HL-60/S4 treated with retinoic acid at 250 ng/mL for 4 days and 3 days (cell line): ENCODE results near the gene ITGA11.

ENCODE experiments used
- in situ Hi-C: fragments of 300-500 bp; cut with MboI; formaldehyde crosslinking; loops from 2 replicates; pipeline ENCODE4 v1.7.0; 2022; ENCODE audit warnings: low sequenced_read_pairs

The ITGA11 gene

GRCh38 chr15:68413363-68414205, 18.4 kb downstream of the ITGA11 start:
- in situ Hi-C loops = no loop called here

DNA sequence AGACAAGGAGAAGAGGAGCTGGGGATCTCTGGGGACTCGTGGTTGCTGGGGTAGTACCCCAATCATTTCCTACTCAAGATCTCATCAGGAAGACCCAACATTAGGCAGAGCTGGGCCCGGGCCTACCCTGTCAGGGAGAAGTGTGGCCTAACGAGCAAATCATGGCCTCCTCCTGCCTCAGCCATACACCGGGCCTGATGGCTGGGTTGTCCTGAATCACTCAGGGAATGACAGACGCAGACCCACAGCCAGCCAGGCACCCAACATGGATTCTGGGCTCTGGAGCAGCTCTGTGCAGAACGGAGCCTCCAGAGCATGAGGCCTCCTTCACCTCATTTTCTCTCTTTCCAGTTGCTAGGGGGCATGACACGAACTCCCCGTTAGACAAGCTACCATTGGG, 19.7 kb downstream of the ITGA11 start:
- in situ Hi-C loops = no loop called here

- in situ Hi-C loops = no loop called here
Observed at GRCh38 chr15:68411735-68412134, 20.2 kb downstream of the ITGA11 start.

GRCh38 chr15:68411343-68411675, 20.7 kb downstream of the ITGA11 start:
- in situ Hi-C loops = no loop called here

- in situ Hi-C loops = no loop called here
Observed at GRCh38 chr15:68410466-68411342, 21.3 kb downstream of the ITGA11 start.

GRCh38 chr15:68409736-68410370, 22.1 kb downstream of the ITGA11 start:
- in situ Hi-C loops = no loop called here

GRCh38 chr15:68408971-68409370, 23.0 kb downstream of the ITGA11 start:
- in situ Hi-C loops = no loop called here

- in situ Hi-C loops = no loop called here
Observed at GRCh38 chr15:68407886-68408881, 23.8 kb downstream of the ITGA11 start.

DNA sequence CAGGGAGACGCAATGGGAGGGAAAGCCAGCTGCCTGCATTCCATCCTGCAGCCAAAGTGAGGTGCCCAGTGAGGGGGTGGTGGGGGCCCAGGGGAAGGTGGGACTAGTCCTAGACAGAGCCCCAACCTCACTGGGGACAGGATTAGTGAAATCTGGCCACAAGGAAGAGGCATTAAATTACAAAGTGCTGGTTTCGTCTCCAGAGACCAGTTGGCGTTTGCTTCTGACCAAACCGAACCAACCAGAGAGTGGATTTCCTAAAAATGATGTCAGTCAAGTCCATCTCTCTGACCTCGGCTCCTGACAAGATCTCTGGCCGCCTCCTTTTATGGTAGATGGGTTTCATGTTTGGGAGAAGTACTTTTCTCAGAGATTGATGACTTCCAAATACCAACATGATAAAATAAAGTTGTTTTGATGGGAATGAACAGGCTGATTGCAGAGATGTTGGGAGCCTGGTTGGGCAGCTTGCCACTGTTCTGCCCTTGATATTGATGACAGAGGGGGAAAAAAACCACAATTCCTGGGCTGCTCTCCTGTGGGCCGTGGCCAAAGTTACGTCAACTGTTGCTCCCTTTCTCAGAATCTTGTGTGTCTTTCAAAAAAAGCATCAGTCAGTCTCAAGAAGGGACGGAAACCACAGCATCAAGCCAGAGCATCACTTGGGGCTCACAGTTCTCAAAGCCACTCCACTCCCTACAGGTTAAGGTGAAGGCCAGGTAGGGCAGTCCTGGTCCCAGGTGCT, 24.6 kb downstream of the ITGA11 start:
- in situ Hi-C loops = no loop called here

- in situ Hi-C loops = no loop called here
Observed at GRCh38 chr15:68405378-68406250, 26.3 kb downstream of the ITGA11 start.

GRCh38 chr15:68404056-68404798, 27.7 kb downstream of the ITGA11 start:
- in situ Hi-C loops = no loop called here

DNA sequence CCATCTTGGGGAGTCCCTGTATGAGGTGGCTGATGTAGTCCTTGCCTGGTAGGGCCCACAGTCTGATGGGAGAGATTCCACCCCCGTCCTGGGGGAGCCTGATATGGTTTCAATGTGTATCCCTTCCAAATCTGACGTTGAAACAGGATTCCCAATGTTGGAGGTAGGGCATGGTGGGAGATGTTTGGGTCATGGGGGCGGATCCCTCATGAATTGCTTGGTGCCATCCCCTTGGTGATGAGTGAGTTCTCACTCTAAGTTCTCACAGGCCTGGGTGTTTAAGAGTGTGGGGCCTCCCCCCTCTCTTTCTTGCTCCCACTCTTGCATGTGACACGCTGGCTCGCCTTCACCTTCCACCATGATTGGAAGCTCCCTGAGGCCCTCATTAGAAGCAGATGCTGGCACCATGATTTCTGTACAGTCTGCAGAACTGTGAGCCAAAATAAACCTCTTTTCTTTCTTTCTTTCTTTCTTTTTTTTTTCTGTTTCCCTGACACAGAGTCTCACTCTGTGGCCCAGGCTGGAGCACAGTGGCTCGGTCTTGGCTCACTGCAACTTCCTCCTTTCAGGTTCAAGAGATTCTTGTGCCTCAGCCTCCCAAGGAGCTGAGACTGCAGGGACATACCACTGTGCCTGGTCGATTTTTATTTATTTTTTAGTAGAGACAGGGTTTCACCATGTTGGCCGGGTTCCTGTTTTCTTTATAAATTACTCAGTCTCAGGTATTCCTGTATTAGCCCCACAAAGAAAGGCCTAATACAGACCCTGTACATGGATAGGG, 28.6 kb downstream of the ITGA11 start:
- in situ Hi-C loops = no loop called here

DNA sequence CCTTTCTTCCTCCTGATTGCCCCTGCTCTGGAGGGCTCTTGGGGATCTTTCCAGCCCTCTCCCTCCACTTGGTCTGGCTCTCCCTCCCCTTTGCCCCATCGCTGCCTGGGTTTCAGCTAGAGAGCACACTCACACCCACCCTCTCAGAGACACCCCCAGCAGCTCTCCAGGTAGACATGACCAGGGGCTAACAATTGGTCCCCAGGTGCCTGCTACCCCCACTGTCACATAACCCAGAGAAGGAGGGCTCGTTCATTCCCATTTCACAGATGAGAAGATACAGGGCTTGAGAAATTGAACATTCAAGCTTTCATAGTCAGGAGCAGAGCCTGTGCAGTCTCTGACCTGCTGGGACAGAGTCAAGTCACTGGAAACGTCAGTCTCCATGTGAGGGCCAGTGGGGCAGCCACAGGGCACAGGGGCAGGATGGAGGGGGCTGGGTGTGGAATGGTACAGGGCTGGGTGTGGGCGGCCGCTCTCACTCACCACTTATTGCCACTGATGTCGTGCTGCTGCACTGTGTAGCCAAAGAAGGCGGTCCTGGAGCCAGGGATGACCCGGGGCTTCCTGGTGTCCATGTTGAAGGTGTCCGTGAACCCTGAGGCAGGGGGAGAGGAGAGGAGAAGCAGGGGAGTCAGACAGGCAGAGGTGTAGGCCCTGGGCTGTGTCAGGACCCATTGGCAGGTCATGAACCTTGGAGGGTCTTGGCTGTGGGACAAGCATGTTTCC, 29.4 kb downstream of the ITGA11 start:
- in situ Hi-C loops = no loop called here

- in situ Hi-C loops = no loop called here
Observed at GRCh38 chr15:68401496-68402431, 30.2 kb downstream of the ITGA11 start.

GRCh38 chr15:68400066-68400456, 31.9 kb downstream of the ITGA11 start:
- in situ Hi-C loops = no loop called here
